HCT116 (cell line): ENCODE measurements around the gene DOCK10. TPM values are rescaled to one million over a fixed set of nuclear protein-coding genes. Genes with fewer than 3 reads are reported as not detected.

ENCODE experiments used
- ATAC-seq: fragments of 200-7000 bp; cut with Tn5 transposase; 2 replicates; pipeline ENCODE4 v1.9.1; 2020; ENCODE audit warnings: mild to moderate bottlenecking, moderate library complexity
- BruUV-seq: library from RNA; stranded (reverse); fragments of 400-500 nt; replicated peaks from 2 replicates; lab custom pipeline; 2021; lab: Mats Ljungman, UMichigan
- CTCF ChIA-PET: fragments of 300-600 bp; sonication (Branson Sonifier 250); formaldehyde crosslinking; loops from one replicate; lab custom pipeline; 2021; ENCODE audit warnings: antibody characterized with exemption; lab: Charles Lee
- POLR2A ChIA-PET: fragments of 300-600, 350-600 bp; sonication (Branson Sonifier 250); formaldehyde crosslinking; loops from one replicate; lab custom pipeline; 2021; ENCODE audit warnings: antibody characterized with exemption; lab: Charles Lee
- RAD21 ChIA-PET, 2 experiments: fragments of 300-600 bp; sonication (Branson Sonifier 250); formaldehyde crosslinking; loops; one replicate each; lab custom pipeline; 2023; ENCODE audit warnings: low total read pairs in 2 of 2; ENCODE audit not compliant: uncharacterized antibody in 2 of 2, unreplicated experiment in 2 of 2, low non-redundant PET in 1 of 2; lab: Charles Lee
- DNase-seq: peaks from one replicate; pipeline ENCODE4 v3.0.0-alpha.2; 2010; ENCODE audit warnings: low read depth, low spot score
- H2AFZ ChIP-seq: fragments of 200-600 bp; shearing (Covaris generic), sonication (generic); 2 replicates; pipeline ENCODE4 v1.6.1; 2017; ENCODE audit warnings: low read depth, mixed run types, mixed read lengths, antibody characterized with exemption, low read length; ENCODE audit not compliant: poor library complexity, severe bottlenecking
- H3K27ac ChIP-seq: 2 replicates; pipeline ENCODE4 v1.5.1; 2012; ENCODE audit warnings: low read depth, low read length
- H3K27me3 ChIP-seq: fragments of 200-600 bp; sonication (generic); 2 replicates; pipeline ENCODE4 v1.6.1; 2016; ENCODE audit warnings: mixed run types, low read length, mixed read lengths; ENCODE audit not compliant: insufficient read depth
- H3K36me3 ChIP-seq, 2 experiments: fragments of 200-500 bp in 1 of 2; fragments of 200-600 bp in 1 of 2; sonication (Bioruptor generic) in 1 of 2; sonication (generic) in 1 of 2; 2 replicates each; pipeline versions ENCODE4 v1.5.1 to v1.6.1; 2014 to 2016; ENCODE audit warnings: low read length in 2 of 2, inconsistent platforms in 1 of 2, mixed read lengths in 1 of 2, mixed run types in 1 of 2; ENCODE audit not compliant: insufficient read depth in 2 of 2, control insufficient read depth in 1 of 2
- H3K4me1 ChIP-seq, 2 experiments: fragments of 200-600 bp in 1 of 2; sonication (generic) in 1 of 2; 2 replicates each; pipeline versions ENCODE4 v1.5.1 to v1.6.1; 2012 to 2017; ENCODE audit warnings: low read length in 2 of 2, inconsistent platforms in 1 of 2, mild to moderate bottlenecking in 1 of 2, mixed read lengths in 1 of 2, mixed run types in 1 of 2, moderate library complexity in 1 of 2; ENCODE audit not compliant: insufficient read depth in 2 of 2, control insufficient read depth in 1 of 2
- H3K4me2 ChIP-seq: fragments of 200-600 bp; sonication (generic); 2 replicates; pipeline ENCODE4 v1.6.1; 2017; ENCODE audit warnings: mixed run types, low read length, mixed read lengths
- H3K4me3 ChIP-seq, 2 experiments: fragments of 200-600 bp in 1 of 2; sonication (generic) in 1 of 2; replicated peaks in 1 of 2; 2 replicates each; pipeline ENCODE4 v1.5.1; 2011 to 2016; ENCODE audit warnings: low read length in 2 of 2, control low read depth in 1 of 2, low read depth in 1 of 2, mild to moderate bottlenecking in 1 of 2, mixed read lengths in 1 of 2, mixed run types in 1 of 2
- H3K79me2 ChIP-seq: fragments of 200-600 bp; sonication (generic); 2 replicates; pipeline ENCODE4 v1.6.1; 2017; ENCODE audit warnings: mild to moderate bottlenecking, mixed run types, low read length, moderate library complexity, mixed read lengths; ENCODE audit not compliant: insufficient read depth
- H3K9ac ChIP-seq: fragments of 200-600 bp; sonication (generic); 2 replicates; pipeline ENCODE4 v1.6.1; 2016; ENCODE audit warnings: low read length, mixed read lengths
- H3K9me2 ChIP-seq: fragments of 200-600 bp; sonication (generic), shearing (Covaris generic); 2 replicates; pipeline ENCODE4 v1.6.1; 2017; ENCODE audit warnings: mixed run types, mild to moderate bottlenecking, moderate library complexity; ENCODE audit not compliant: insufficient read depth
- H3K9me3 ChIP-seq, 2 experiments: fragments of 200-500 bp in 1 of 2; fragments of 200-600 bp in 1 of 2; sonication (Bioruptor generic) in 1 of 2; sonication (generic) in 1 of 2; 2 replicates each; pipeline ENCODE4 v1.6.1; 2014 to 2017; ENCODE audit warnings: low read length in 2 of 2, mixed read lengths in 2 of 2, inconsistent platforms in 1 of 2, low read depth in 1 of 2, mild to moderate bottlenecking in 1 of 2, mixed run types in 1 of 2, moderate library complexity in 1 of 2; ENCODE audit not compliant: control insufficient read depth in 1 of 2, insufficient read depth in 1 of 2
- H4K20me1 ChIP-seq: fragments of 200-600 bp; sonication (generic), shearing (Covaris generic); 2 replicates; pipeline ENCODE4 v1.6.1; 2017; ENCODE audit warnings: mixed run types, mild to moderate bottlenecking, moderate library complexity; ENCODE audit not compliant: insufficient read depth
- CEBPB ChIP-seq: IDR thresholded peaks from 2 replicates; pipeline ENCODE4 v1.6.1; 2012; ENCODE audit warnings: low read depth
- EGR1 ChIP-seq: IDR thresholded peaks from 2 replicates; pipeline ENCODE4 v1.6.1; 2012; ENCODE audit warnings: low read depth
- EZH2phosphoT487 ChIP-seq: fragments of 200-600 bp; IDR thresholded peaks from 2 replicates; pipeline ENCODE4 v1.6.1; 2018; ENCODE audit warnings: antibody characterized with exemption, borderline replicate concordance
- FOSL1 ChIP-seq: IDR thresholded peaks from 2 replicates; pipeline ENCODE4 v1.6.1; 2012; ENCODE audit warnings: low read depth
- POLR2A ChIP-seq: IDR thresholded peaks from 2 replicates; pipeline ENCODE4 v1.7.0; 2011; ENCODE audit warnings: borderline replicate concordance; ENCODE audit not compliant: insufficient read depth, insufficient read length; ENCODE audit errors: extremely low read depth
- POLR2AphosphoS5 ChIP-seq: IDR thresholded peaks from 2 replicates; pipeline ENCODE4 v1.6.1; 2011; ENCODE audit warnings: mild to moderate bottlenecking, low read depth, low read length, moderate library complexity
- SIN3A ChIP-seq: IDR thresholded peaks from 2 replicates; pipeline ENCODE4 v1.6.1; 2012; ENCODE audit warnings: low read depth
- SRF ChIP-seq: IDR thresholded peaks from 2 replicates; pipeline ENCODE4 v1.6.1; 2012; ENCODE audit warnings: low read depth
- ZNF274 ChIP-seq: fragments of 200-500 bp; sonication (Bioruptor generic); IDR thresholded peaks from 2 replicates; pipeline ENCODE4 v1.6.1; 2014; ENCODE audit warnings: mild to moderate bottlenecking, low read depth, low read length, inconsistent platforms
- intact Hi-C: fragments of 100-400 bp; cut with micrococcal nuclease; formaldehyde crosslinking; loops from 2 replicates; pipeline ENCODE4 v1.10.0; 2022
- total RNA-seq: library from RNA; stranded (reverse); gene quantifications from one replicate; pipeline ENCODE4 v1.2.1, GENCODE V29; 2021; ENCODE audit not compliant: unreplicated experiment
- TF ChIP-seq, protein P1 (sequence below): IDR thresholded peaks from 2 replicates; pipeline ENCODE4 v1.6.1; 2012; ENCODE audit warnings: low read depth
- TF ChIP-seq, protein P2 (sequence below): IDR thresholded peaks from 2 replicates; pipeline ENCODE4 v1.6.1; 2012
- TF ChIP-seq, protein P3 (sequence below): IDR thresholded peaks from 2 replicates; pipeline ENCODE4 v1.6.1; 2012
- TF ChIP-seq, protein P4 (sequence below), 3 experiments: fragments of 200-600 bp in 1 of 3; sonication (generic) in 1 of 3; IDR thresholded peaks in 2 of 3; conservative IDR thresholded peaks in 1 of 3; 2 replicates each; pipeline ENCODE4 v1.5.1; 2012 to 2017; ENCODE audit warnings: low read depth in 2 of 3, low read length in 2 of 3, antibody characterized with exemption in 1 of 3, borderline replicate concordance in 1 of 3, control low read depth in 1 of 3, mild to moderate bottlenecking in 1 of 3, mixed read lengths in 1 of 3, mixed run types in 1 of 3, moderate library complexity in 1 of 3; ENCODE audit not compliant: insufficient read depth in 1 of 3

The DOCK10 gene
- total RNA-seq, 1 experiment from 2014 or later, result 0.54 TPM

DNA sequence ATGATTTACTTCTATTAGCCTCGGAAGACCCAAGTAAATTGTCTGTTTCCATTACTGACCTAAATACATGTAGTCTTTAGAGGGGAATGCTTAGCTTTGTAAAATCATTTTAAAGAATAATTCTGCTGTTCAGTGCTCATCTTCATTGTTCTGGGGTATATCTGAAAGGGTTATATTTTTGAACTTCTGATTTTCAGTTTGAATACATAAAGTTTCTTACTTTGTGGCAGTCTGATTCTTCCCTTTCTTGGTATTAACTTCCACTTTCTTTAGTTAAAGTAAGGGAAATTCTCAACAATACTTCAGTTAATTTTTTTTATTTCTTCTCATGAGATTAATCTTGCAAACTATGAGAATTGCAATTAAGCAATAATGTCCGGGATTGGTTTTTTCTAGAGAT lies 148.4 kb downstream of the DOCK10 start:
- intact Hi-C loops, result no loop called here
- Histone ChIP-seq H2AFZ (no peak overlapping the region), H3K9me3 (no peaks in the 10 kb centered on the region), H3K4me1 (no peaks in the 10 kb centered on the region), H4K20me1 (no peaks in the 10 kb centered on the region), H3K9ac (no peak overlapping the region), H3K36me3 (no peaks in the 10 kb centered on the region), H3K9me2 (peaks cover 5% of the 10 kb centered on the region; the same call in 1 of the 2 replicates), H3K27me3 (no peaks in the 10 kb centered on the region), H3K27ac (no peak overlapping the region), H3K4me2 (no peak overlapping the region), H3K4me3 (no peak overlapping the region), H3K79me2 (no peaks in the 10 kb centered on the region)
- TF ChIP-seq POLR2AphosphoS5, result no peak
- TF ChIP-seq SRF, result no peak
- no peak for TF ChIP-seq EZH2phosphoT487
- TF ChIP-seq, protein P1, sequence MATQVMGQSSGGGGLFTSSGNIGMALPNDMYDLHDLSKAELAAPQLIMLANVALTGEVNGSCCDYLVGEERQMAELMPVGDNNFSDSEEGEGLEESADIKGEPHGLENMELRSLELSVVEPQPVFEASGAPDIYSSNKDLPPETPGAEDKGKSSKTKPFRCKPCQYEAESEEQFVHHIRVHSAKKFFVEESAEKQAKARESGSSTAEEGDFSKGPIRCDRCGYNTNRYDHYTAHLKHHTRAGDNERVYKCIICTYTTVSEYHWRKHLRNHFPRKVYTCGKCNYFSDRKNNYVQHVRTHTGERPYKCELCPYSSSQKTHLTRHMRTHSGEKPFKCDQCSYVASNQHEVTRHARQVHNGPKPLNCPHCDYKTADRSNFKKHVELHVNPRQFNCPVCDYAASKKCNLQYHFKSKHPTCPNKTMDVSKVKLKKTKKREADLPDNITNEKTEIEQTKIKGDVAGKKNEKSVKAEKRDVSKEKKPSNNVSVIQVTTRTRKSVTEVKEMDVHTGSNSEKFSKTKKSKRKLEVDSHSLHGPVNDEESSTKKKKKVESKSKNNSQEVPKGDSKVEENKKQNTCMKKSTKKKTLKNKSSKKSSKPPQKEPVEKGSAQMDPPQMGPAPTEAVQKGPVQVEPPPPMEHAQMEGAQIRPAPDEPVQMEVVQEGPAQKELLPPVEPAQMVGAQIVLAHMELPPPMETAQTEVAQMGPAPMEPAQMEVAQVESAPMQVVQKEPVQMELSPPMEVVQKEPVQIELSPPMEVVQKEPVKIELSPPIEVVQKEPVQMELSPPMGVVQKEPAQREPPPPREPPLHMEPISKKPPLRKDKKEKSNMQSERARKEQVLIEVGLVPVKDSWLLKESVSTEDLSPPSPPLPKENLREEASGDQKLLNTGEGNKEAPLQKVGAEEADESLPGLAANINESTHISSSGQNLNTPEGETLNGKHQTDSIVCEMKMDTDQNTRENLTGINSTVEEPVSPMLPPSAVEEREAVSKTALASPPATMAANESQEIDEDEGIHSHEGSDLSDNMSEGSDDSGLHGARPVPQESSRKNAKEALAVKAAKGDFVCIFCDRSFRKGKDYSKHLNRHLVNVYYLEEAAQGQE, result no peak
- TF ChIP-seq, protein P2, sequence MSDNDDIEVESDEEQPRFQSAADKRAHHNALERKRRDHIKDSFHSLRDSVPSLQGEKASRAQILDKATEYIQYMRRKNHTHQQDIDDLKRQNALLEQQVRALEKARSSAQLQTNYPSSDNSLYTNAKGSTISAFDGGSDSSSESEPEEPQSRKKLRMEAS, result no peak
- TF ChIP-seq ZNF274, result no peak
- TF ChIP-seq, protein P3, sequence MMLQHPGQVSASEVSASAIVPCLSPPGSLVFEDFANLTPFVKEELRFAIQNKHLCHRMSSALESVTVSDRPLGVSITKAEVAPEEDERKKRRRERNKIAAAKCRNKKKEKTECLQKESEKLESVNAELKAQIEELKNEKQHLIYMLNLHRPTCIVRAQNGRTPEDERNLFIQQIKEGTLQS, result no peak
- TF ChIP-seq CEBPB, result no peak
- TF ChIP-seq, protein P4, sequence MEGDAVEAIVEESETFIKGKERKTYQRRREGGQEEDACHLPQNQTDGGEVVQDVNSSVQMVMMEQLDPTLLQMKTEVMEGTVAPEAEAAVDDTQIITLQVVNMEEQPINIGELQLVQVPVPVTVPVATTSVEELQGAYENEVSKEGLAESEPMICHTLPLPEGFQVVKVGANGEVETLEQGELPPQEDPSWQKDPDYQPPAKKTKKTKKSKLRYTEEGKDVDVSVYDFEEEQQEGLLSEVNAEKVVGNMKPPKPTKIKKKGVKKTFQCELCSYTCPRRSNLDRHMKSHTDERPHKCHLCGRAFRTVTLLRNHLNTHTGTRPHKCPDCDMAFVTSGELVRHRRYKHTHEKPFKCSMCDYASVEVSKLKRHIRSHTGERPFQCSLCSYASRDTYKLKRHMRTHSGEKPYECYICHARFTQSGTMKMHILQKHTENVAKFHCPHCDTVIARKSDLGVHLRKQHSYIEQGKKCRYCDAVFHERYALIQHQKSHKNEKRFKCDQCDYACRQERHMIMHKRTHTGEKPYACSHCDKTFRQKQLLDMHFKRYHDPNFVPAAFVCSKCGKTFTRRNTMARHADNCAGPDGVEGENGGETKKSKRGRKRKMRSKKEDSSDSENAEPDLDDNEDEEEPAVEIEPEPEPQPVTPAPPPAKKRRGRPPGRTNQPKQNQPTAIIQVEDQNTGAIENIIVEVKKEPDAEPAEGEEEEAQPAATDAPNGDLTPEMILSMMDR (IDR thresholded peaks at IDR 0.05 in 2 of 3, conservative IDR thresholded peaks at IDR 0.05 in 1 of 3; ENCODE audit: borderline replicate concordance in 1 of 3, insufficient read depth in 1 of 3, low read depth in 2 of 3, low read length in 2 of 3), result no peak
- no peak for TF ChIP-seq EGR1
- no peak for TF ChIP-seq POLR2A
- no peak for TF ChIP-seq FOSL1
- no peak for TF ChIP-seq SIN3A
- RAD21 ChIA-PET, result no interaction called here
- CTCF ChIA-PET, result no interaction called here
- DNase-seq, result no peak
- no peak for ATAC-seq
- no TSS peak for BruUV-seq
- POLR2A ChIA-PET, result no interaction called here
